ENCODE results near the gene GK2.

GRCh38 chr4:79439489-79439888 lies 31.5 kb upstream of the GK2 start:
- TF ChIP-seq JUN (CRISPR knock-in tag; IDR thresholded peaks at IDR 0.05) (no peak), NFIB (CRISPR knock-in tag; IDR thresholded peaks at IDR 0.05; ENCODE audit: borderline replicate concordance) (no peak), ZBTB14 (CRISPR knock-in tag; IDR thresholded peaks at IDR 0.05) (no peak), MEIS2 (CRISPR knock-in tag; IDR thresholded peaks at IDR 0.05) (no peak)
